Brain microvascular endothelial cell (primary cell): Measurements from ENCODE around the gene TMEM184B.

ENCODE experiments used
- DNase-seq: peaks from one replicate; pipeline ENCODE4 v3.0.0-alpha.2; 2020
- H3K27ac ChIP-seq: fragments of 250-450 bp; sonication (Bioruptor Pico); 2 replicates; pipeline ENCODE4 v1.5.1; 2020; ENCODE audit warnings: mild to moderate bottlenecking, moderate library complexity
- H3K27me3 ChIP-seq: fragments of 250-450 bp; sonication (Bioruptor Pico); replicated peaks from 2 replicates; pipeline ENCODE4 v1.5.1; 2020; ENCODE audit warnings: mild to moderate bottlenecking
- H3K36me3 ChIP-seq: fragments of 250-450 bp; sonication (Bioruptor Pico); replicated peaks from 2 replicates; pipeline ENCODE4 v1.5.1; 2020; ENCODE audit warnings: mild to moderate bottlenecking
- H3K4me3 ChIP-seq: 2 replicates; pipeline ENCODE4 v1.5.1; 2011; ENCODE audit warnings: low read depth, mild to moderate bottlenecking, control low read depth, low read length, moderate library complexity
- in situ Hi-C: cut with HindIII; loops from 2 replicates; pipeline ENCODE4 v1.10.0; 2017; ENCODE audit warnings: low sequenced_read_pairs, low pct_ligation_motif_present
- TF ChIP-seq, protein P1 (sequence below): IDR thresholded peaks from 2 replicates; pipeline ENCODE4 v1.5.1; 2011; ENCODE audit warnings: low read depth, mild to moderate bottlenecking, moderate library complexity, low read length, control low read depth, inconsistent platforms; ENCODE audit errors: missing control alignments

Gene TMEM184B

DNA sequence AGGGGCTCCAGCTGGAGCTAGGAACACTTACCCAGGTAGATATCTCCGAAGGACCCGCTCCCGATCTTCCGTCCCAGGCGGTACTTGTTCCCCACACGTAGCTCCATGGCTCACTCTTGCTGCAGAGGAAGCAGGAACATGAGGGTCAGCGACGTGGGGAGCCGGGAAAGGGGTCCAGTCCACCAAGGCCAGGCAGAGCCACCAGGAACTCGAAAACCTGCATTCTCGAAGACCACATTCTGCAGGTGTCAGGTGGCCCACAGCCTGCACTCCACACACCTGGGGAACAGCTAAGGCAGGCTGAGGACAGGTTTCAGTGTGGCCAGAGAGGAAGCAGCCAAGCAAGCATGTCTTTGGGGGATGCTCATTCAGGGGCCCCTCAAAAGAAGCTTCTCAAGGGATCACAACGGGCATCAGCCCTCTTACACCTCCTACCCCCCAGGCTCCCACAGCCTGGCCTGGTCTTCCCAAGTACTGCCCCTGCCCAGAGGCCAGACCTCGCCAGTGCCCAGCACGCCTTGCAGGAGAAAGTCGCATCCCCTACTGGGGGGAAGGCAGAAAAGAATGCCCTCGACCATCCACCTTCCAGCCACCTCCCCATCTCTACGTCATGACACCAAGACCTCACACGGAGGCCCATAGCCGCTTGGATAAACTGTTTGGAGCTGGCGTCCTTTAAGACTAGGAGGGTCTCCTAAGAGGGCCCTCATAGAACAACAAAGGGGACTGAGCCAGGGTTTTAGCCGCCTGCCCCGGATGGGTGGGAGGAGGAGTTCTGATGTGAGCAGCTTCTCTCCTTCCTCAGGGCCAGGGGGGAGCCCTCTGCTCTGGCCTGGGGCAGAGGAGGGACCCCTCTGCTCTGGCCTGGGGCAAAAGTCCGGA lies 41.5 kb upstream of the TMEM184B start:
- TF ChIP-seq, protein P1, sequence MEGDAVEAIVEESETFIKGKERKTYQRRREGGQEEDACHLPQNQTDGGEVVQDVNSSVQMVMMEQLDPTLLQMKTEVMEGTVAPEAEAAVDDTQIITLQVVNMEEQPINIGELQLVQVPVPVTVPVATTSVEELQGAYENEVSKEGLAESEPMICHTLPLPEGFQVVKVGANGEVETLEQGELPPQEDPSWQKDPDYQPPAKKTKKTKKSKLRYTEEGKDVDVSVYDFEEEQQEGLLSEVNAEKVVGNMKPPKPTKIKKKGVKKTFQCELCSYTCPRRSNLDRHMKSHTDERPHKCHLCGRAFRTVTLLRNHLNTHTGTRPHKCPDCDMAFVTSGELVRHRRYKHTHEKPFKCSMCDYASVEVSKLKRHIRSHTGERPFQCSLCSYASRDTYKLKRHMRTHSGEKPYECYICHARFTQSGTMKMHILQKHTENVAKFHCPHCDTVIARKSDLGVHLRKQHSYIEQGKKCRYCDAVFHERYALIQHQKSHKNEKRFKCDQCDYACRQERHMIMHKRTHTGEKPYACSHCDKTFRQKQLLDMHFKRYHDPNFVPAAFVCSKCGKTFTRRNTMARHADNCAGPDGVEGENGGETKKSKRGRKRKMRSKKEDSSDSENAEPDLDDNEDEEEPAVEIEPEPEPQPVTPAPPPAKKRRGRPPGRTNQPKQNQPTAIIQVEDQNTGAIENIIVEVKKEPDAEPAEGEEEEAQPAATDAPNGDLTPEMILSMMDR = peak; percentile 26
- Histone ChIP-seq H3K4me3 (peak overlapping the region; percentile 86), H3K36me3 (peaks cover 41% of the 10 kb centered on the region), H3K27ac (peak overlapping the region; percentile 99), H3K27me3 (no peaks in the 10 kb centered on the region)
- in situ Hi-C loops = no loop called here
- no peak for DNase-seq

DNA sequence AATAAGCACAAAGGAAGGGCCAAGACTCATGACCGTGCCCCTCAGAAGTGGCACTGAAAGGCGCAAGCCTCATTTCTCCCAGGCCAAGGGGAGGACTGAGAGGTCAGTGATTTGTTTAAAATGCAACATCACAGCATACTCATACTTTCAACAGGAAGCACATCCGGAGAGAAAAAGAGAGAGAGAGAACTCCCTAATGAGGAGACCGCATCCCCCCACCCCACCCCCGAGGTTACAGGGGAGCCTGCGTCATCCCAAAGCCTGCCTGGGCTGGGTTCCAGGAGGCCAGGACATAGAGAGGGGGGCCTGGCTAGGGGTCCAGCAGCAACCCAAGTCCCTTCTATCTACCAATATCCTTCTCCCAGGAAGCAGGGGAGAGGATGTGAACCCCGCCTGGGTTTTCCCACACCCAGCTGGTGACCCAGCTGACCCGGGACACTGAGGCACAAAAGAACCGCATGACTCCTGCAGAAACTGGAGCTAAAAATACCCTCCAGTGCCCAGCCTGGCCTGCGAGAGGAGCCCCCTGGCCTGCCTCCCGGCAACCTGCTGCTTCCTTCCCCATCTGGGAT lies 40.7 kb upstream of the TMEM184B start:
- peak; percentile 84 for DNase-seq
- peak overlapping the region; percentile 99 for H3K27ac ChIP-seq
- peak overlapping the region; percentile 86 for H3K4me3 ChIP-seq
- peaks cover 48% of the 10 kb centered on the region for H3K36me3 ChIP-seq
- in situ Hi-C loops = no loop called here
- TF ChIP-seq, protein P1 = no peak
- H3K27me3 ChIP-seq = no peaks in the 10 kb centered on the region

DNA sequence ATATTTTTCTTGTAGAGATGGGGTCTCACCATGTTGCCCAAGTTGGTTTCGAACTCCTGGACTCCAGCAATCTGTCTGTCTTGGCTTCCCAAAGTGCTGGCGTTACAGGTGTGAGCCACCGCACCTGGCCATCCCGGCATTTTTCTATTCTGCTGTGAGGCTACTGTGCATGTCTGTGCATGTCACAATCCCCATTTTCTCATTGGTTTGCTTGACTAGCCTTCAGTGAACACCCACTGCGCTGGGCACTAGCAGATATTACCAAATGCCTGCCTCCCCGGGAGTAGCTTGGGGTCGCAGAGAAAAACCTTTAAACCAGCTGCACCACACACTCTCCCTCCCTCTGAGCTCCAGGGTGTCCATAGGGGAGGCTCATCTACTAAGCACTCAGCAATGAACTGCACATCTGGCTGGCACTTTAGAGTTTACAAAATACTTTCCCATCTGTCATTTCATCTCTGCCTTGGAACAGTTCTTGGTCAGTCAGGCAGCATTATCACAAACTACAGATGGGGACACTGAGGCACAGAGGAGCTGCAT lies 39.5 kb upstream of the TMEM184B start:
- peak overlapping the region; percentile 99 for H3K27ac ChIP-seq
- in situ Hi-C loops = no loop called here
- peak overlapping the region; percentile 86 for H3K4me3 ChIP-seq
- TF ChIP-seq, protein P1 = no peak
- H3K36me3 ChIP-seq = peaks cover 60% of the 10 kb centered on the region
- no peak for DNase-seq
- no peaks in the 10 kb centered on the region for H3K27me3 ChIP-seq

DNA sequence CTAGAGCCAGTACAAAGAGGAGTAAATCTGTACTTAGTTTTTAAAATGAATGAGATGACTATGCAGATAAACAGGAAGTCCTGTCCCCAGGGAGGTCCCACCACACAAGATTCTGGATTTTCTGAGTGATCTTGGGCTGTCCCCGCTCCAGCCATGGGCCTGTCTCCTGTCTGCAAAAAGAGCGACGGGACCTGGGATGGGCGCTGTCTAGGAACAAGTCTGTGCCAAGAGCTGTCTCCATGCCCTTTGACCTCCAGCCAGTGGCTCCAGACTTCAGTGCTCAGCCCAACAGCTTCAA lies 38.5 kb upstream of the TMEM184B start:
- Histone ChIP-seq H3K4me3 (no peak overlapping the region), H3K36me3 (peaks cover 60% of the 10 kb centered on the region), H3K27me3 (no peaks in the 10 kb centered on the region), H3K27ac (peak overlapping the region; percentile 55)
- in situ Hi-C loops = no loop called here
- DNase-seq = no peak
- TF ChIP-seq, protein P1 = no peak

DNA sequence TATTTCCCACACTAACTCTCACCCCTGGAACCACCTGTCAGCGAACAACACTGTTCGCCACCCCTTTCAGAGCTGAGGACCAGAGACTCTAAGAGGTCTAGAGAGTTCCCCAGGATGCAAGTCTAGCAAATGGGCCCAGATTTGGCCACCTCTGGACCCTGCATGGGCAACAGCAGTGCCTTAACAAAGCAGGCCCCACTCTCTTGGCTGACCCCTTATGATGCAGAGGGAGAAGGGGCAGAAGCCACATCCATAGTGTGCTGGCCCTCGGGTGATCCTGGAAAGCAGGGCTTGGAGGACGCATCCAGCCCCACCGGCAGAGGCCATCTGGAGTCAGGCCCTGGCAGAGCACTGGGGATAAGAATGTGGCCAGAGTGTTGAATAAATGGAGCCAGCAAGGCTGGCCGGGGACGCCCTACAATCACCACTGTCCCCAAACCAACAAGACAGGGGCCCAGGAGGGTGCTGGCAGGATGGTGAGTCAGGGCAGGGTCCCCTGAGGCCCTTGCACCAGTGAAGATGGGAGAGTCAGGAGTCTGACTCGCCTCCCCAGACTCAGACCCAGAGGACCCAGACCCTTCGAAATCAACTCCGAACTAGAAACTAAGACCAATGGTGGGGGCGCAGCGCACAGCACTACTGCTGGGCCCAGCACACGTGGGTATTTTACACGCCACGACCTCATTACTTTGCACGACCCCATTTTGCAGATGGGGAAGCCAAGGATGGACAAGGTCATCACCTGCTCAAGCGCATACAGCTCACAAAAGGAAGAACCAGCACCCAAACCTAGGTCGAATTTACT lies 37.9 kb upstream of the TMEM184B start:
- no peak overlapping the region for H3K4me3 ChIP-seq
- in situ Hi-C loops = no loop called here
- H3K27me3 ChIP-seq = no peaks in the 10 kb centered on the region
- TF ChIP-seq, protein P1 = no peak
- peaks cover 60% of the 10 kb centered on the region for H3K36me3 ChIP-seq
- peak overlapping the region; percentile 55 for H3K27ac ChIP-seq
- no peak for DNase-seq
